NCI-H2227 treated with DMSO at 0.1 percent for 48 hours (cell line): ENCODE data around the gene PCDHA9.
"Not testable (repeated sequence)": the region's sequence is repeated elsewhere in the genome, so short reads cannot be mapped to it uniquely, and the experiment has no call there.

Experiments used
- DNase-seq: peaks from one replicate; lab custom pipeline; 2025; lab: John Stamatoyannopoulos, UW

Gene PCDHA9

GRCh38 chr5:140835622-140836510 lies 12.3 kb upstream of the PCDHA9 start:
- DNase-seq, result no peak

- DNase-seq, result no peak
Measured at GRCh38 chr5:140840978-140841962, 6.9 kb upstream of the PCDHA9 start, which contains the start of gene PCDHA8. PCDHA8 (plus strand) TSS chr5:140841187; CDS start chr5:140841322, 135 bp downstream.

- no peak for DNase-seq
Measured at GRCh38 chr5:140842798-140843733, 5.1 kb upstream of the PCDHA9 start.

- not testable (repeated sequence) for DNase-seq
Measured at GRCh38 chr5:140849831-140850634, 1.9 kb downstream of the PCDHA9 start.

GRCh38 chr5:140855772-140856674 lies 7.8 kb downstream of the PCDHA9 start, which contains the start of gene PCDHA10:
PCDHA10 (plus strand) TSS chr5:140855897; CDS start chr5:140856049, 152 bp downstream.
- DNase-seq, result no peak

- DNase-seq, result no peak
Measured at GRCh38 chr5:140857177-140857986, 9.2 kb downstream of the PCDHA9 start.

- no peak for DNase-seq
Measured at GRCh38 chr5:140857987-140858240, 9.7 kb downstream of the PCDHA9 start.

- no peak for DNase-seq
Measured at GRCh38 chr5:140862441-140863295, 14.5 kb downstream of the PCDHA9 start.

- DNase-seq, result no peak
Measured at GRCh38 chr5:140868721-140869554, 20.8 kb downstream of the PCDHA9 start, which contains the start of gene PCDHA11. PCDHA11 (plus strand) TSS chr5:140868957; CDS start chr5:140869104, 147 bp downstream.

GRCh38 chr5:140869555-140869886 lies 21.3 kb downstream of the PCDHA9 start:
- DNase-seq, result no peak

GRCh38 chr5:140870221-140871201 lies 22.3 kb downstream of the PCDHA9 start:
- DNase-seq, result no peak

GRCh38 chr5:140875085-140876065 lies 27.2 kb downstream of the PCDHA9 start, which contains the start of gene PCDHA12:
PCDHA12 (plus strand) TSS chr5:140875308; CDS start chr5:140875473, 165 bp downstream.
- DNase-seq, result no peak

GRCh38 chr5:140876541-140877261 lies 28.5 kb downstream of the PCDHA9 start:
- not testable (repeated sequence) for DNase-seq

- no peak for DNase-seq
Measured at GRCh38 chr5:140877262-140877581, 29.0 kb downstream of the PCDHA9 start.
